NCI-H69 (cell line): Measurements from ENCODE around the gene ABCC4.
A peak's percentile ranks its signal among the peaks of the same experiment; 100 is the strongest.
"Not testable (repeated sequence)": the region's sequence is repeated elsewhere in the genome, so short reads cannot be mapped to it uniquely, and the experiment has no call there.

Experiments used
- DNase-seq: peaks from one replicate; lab custom pipeline; 2025; lab: John Stamatoyannopoulos, UW

The ABCC4 gene

DNA sequence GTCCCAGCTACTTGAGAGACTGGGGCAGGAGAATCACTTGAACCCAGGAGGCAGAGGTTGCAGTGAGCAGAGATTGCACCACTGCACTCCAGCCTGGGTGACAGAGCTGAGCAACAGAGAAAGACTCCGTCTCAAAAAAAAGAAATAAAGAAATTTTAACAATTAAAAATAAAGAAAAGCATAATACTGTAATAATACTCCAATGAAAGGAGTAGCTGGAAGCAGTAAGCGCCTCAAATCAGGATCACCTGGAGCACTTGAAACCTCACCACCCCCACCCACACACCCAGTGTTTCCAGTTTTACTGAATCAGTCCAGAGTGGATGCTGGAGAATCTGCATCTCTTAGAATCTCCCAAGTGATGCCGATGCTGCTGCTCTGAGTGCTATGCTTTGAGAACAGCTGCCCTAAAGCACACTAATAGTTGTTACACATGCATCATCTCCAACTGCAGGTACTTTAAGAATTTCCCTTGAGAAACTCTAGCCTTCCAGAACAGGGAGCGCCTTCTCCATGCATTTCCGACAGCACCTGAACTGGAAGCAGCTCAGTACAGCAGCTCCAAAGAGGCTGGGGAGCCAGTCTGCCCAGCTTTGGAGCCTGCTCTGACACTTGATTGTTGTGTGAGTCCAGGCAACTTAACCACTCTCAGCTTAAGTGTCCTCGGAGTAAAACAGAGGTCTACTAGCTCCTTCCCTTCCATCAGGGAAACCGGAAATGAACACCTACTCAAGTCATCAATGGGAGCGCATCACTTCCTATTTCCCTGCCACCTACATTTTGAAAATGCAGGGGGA, 2.9 kb downstream of the ABCC4 start:
- no peak for DNase-seq

DNA sequence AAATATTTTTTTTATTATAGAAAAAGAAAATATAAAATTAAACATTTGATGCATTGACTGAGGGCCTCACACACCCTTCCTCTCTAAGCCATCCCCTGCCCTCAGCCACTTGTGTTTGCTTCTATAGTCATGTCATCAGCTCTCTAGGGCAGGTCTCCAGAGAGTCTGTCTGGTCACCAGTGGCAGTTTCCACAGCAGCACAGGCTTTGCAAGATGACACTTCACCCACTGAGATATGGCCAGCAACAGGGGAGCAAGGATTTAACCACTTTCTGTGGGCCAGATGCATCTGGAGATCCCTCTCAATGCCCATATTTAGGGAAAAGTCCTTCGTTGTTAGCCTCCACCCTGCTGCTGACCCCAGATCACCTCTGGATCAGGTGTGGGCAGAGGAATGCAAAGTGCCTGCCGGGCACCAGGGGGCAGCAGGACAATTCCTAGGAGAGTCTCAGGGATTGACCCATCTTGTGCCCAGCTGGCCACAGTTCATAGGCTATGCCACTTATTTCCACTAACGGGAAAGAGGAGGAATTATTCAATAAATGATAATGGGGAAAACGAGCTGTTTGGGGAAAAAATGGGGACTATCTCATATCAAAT, 4.8 kb downstream of the ABCC4 start:
- DNase-seq = peak; percentile 30

DNA sequence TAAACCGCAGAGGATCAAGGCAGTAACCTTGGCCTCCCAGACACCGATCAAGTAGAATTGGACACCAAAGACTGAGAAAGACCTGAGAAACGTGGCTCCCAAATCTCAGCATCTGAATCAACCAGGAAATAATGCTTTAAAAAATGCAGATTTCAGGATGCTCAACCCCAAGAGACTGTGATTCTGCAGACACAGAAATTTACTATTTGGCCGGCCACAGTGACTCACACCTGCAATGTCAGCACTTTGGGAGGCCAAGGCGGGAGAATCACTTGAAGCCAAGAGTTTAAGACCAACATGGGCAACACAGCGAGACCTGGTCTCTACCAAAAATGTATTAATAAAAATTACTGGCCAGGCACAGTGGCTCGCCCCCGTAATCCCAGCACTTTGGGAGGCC, 6.2 kb downstream of the ABCC4 start:
- DNase-seq = no peak

DNA sequence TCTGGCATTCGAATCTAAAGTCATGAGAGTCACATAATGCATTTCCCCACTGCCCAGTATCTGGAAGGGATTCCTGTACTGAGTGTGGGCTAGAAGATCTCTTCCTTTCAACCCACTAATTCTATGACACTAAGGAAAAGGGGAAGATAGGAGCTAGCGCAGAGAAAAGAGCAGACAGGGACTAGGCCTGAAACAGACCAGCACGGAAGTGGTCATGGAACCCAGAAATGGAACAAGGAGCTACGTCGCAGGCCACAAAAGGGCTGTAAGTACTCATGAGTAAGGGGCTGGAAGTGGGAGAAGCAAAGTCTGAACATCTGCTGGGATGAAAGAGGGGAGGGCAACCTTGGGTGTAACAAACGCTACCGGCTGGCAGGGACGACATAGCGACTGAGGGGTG, 8.6 kb downstream of the ABCC4 start:
- DNase-seq = no peak

DNA sequence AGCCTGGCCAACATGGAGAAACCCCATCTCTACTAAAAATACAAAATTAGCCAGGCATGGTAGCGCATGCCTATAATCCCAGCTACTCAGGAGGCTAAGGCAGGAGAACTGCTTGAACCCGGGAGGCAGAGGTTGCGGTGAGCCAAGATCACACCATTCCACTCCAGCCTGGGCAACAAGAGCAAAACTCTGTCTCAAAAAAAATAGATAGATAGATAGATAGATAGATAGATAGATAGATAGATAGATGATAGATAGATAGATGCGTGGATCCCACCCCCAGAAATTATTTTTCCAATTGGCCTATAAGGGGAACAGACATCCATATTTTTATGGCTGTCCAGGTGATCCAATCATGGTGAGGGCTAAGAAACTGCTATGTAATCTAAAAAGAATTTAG, 11.3 kb downstream of the ABCC4 start:
- not testable (repeated sequence) for DNase-seq

DNA sequence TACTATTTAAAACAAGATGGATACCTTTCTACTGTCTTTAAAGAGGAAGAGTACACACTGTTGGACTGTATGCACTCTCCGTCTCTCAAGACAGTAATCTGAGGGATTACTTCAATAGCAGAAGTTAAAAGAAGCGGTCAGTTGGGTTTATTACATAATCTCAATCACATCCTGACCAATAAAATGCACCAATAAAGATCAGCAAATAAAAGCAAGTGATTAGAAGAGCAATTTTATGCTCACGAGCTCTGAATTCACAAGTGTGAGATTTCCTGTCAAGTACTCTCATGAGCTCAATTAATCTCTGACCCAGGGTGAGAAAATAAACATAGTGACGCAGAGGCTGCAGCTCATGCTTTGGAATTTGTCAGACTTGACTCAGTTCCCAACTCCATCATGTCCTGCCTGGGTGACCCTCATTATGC, 12.2 kb downstream of the ABCC4 start:
- no peak for DNase-seq

DNA sequence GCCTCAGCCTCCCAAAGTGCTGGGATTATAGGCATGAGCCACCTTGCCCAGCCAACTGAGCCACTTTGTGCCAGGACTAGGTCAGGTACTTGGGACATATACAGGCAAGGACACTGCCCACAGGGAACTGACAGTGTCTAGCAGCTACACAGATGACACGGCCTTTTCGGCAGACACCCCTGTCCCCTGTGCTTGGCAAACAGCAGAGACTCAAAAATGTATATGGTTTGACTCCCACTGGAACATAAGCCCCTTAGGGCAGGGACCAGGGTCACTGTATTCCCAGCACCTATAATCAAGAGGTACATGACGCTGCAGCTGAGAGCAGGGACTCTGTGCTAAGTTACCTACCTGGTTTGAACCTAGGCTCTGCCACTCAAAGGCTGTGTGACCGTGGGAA, 16.8 kb downstream of the ABCC4 start:
- DNase-seq = no peak

DNA sequence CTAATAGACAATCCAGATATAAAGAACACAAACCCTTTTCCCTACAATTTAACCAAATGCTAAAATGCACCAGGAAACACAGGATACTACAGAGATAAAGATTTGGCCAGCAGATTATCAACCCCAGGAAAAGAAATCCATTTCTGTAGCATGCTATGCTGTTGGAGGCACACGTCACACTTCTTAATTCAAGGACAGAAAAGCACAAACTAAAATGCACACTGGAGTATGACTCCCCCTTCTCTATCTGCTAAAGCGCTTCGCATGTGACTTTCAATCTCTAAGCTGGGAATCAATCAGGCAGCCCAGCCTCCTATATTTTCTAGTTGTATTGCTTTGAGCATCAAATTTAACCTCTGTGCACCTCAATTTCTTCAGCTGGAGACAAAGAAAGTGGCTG, 22.2 kb downstream of the ABCC4 start:
- DNase-seq = no peak

DNA sequence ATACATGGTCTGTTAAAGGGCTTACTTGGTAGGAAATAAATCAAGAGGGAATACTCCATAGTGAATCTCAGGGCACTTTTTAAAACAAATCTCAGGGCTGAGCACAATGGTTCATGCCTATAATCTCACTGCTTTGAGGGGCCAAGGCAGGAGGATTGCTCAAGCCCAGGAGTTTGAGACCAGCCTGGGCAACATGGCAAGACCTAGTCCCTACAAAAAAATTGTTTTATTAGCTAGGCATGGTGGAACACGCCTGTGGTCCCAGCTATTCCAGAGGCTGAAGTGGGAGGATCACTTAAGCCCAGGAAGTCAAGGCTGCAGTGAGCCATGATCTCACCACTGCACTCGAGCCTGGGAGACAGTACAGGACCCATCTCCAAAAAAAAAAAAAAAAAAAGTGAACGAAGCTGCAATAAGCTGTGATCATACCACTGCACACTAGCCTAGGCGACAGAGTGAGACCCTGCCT, 25.2 kb downstream of the ABCC4 start:
- no peak for DNase-seq

DNA sequence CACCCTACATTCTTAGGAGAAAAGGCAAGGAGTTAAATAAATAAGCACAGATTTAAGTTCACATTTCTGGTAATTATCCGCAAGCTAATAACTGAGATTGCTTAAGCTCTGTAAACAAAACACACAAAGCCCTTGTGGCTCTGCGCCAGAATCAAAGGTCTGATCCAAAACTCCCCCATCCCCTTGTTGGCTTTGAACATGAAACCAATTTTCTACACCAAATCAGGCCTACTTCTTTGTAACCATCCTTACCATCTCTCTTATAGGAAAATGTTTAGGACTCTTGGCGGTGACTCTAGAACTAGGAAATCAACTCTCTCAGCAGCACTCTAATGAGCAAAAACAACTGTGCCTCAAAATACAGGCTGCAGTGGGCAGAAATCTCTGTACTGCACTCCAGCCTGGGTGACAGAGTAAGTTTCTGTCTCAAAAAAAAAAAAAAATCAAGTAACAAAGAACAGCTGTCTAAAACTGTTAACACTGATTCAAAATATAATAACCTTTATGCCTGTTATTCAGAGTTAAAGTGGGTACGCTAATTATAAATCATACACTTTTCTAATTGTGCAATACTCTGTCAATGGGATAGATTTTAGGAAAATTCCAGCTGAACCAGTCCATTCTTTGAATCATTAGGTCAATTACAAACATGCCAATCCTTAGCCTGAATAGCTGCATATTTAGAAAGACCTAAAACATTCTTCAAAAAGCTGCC, 25.8 kb downstream of the ABCC4 start:
- peak; percentile 76 for DNase-seq

DNA sequence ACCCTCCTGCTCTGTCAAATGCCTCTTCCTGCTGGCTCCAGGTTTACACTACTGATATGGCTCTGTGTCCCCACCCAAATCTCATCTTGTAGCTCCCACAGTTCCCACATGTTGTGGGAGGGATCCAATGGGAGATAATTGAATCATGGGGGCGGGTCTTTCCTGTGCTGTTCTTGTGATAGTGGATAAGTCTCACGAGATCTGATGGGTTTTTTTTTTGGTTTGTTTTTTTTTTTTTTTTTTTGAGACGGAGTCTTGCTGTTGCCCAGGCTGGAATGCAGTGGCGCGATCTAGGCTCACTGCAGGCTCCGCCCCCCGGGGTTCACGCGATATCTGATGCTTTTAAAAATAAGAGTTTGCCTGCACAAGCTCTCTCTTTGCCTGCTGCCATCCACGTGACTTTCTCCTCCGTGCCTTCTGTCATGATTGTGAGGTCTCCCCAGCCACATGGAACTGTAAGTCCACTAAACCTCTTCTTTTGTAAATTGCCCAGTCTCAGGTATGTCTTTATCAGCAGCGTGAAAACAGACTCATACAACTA, 27.6 kb downstream of the ABCC4 start:
- DNase-seq = not testable (repeated sequence)

DNA sequence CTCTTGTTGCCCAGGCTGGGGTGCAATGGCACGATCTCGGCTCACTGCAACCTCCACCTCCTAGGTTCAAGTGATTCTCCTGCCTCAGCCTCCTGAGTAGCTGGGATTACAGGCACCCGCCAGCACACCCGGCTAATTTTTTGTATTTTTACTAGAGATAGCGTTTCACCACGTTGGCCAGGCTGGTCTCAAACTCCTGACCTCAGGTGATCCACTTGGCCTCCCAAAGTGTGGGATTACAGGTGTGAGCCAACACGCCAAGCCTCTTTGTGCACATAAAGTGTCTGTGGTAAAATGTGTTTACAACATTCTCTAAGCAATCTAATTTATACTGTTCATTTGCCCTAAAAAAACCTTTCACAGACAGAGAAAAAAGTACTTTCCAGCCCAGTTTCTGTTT, 29.2 kb downstream of the ABCC4 start:
- not testable (repeated sequence) for DNase-seq

DNA sequence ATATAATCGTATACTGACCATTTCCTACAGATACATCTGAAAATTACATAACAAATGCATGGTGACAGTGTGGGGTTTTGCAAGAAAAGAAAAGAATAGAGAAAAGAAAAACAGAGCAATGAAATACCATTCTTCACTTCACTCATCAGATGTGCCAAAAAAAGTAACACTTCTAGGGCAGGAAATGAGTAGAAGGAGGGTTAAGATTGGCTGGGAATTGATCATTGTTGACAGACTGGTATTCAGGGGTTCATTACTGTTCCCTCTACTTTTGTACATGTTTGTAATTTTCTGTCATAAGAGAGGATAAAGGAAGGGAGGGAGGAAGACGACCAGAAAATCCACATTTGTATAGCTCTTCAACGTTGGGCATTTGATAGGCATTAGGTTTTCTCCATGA, 31.5 kb downstream of the ABCC4 start:
- no peak for DNase-seq

DNA sequence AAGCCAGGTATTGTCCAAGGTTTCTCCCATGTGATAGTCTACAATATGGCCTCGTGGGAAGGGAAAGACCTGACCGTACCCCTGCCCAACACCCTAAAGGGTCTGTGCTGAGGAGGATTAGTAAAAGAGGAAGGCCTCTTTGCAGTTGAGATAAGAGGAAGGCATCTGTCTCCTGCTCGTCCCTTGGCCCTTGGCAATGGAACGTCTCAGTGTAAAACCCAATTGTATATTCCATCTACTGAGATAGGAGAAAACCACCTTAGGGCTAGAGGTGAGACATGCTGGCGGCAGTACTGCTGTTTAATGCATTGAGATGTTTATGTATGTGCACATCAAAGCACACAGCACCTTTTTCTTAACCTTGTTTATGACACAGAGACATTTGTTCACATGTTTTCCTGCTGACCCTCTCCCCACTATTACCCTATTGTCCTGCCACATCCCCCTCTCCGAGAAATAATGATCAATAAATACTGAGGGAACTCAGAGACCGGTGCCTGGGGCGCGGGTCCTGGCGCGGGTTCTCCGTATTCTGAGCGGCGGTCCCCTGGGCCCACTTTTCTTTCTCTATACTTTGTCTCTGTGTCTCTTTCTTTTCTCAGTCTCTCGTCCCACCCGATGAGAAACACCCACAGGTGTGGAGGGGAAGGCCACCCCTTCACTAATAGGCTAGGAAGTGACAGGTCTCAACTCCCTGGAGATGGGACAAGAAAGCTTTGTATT, 32.7 kb downstream of the ABCC4 start:
- not testable (repeated sequence) for DNase-seq

DNA sequence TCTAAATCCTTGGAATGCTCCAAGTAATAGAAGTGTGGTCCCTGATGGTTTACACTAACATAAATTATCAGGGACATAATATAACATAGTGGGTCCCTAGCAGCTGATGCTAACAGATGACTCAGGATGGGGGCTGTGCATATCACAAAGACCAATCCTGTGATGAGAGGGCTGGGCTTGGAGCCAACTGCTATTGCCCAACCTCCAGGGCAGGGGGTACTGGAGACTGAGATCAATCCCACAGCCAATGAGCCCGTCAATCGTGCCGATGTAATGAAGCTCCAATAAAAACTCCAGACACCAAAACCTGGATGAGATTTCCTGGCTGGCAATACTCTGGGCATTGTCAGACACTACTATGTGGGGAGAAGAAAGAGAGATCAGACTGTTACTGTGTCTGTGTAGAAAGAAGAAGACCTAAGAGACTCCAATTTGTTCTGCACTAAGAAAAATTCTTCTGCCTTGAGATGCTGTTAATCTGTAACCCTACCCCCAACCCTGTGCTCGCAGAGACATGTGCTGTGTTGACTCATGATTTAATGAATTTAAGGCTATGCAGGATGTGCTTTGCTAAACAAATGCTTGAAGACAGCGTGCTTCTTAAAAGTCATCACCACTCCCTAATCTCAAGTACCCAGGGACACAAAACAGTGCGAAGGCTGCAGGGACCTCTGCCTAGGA, 33.4 kb downstream of the ABCC4 start:
- DNase-seq = no peak

DNA sequence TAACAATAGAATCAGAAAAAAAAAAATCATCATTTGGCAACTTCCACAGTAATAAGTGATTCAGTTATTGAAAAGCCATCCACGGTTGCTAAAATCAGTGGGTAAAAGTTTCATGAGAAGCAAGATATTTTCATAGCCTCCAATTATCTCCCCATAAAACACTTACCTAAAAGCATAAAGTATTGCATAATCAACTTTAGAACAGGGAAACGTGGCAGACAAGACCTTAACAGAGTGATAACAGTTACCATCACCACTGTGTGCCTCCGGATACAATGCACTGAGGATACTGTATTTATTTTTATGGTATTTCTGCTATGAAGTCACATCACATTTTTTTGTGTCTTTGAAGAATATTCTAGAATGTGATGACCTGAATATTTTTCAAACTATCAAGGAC, 37.0 kb downstream of the ABCC4 start:
- no peak for DNase-seq

DNA sequence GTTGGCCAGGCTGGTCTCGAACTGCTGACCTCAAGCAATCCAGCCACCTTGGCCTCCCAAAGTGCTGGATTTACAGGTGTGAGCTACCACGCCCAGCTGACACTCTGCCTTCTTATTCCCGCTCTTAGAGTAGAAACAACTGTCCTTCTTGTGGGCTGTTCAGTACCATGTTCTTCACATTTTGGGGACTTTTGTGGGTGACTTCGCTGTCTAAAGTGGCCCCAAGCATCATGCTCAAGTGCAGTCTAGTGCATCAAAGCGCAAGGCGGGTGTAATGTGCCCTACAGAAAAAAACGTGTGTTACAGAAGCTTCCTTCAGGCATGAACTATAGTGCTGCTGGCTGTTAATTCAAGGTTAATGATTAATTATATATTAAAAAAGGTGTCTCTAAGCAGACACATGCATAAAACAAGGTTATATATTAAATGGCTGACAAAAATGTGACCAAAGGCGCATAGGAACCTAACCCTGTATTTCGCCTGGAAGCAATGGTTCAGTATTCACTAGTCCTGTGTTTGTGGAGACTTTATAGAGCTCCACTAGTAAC, 38.3 kb downstream of the ABCC4 start:
- DNase-seq = no peak

DNA sequence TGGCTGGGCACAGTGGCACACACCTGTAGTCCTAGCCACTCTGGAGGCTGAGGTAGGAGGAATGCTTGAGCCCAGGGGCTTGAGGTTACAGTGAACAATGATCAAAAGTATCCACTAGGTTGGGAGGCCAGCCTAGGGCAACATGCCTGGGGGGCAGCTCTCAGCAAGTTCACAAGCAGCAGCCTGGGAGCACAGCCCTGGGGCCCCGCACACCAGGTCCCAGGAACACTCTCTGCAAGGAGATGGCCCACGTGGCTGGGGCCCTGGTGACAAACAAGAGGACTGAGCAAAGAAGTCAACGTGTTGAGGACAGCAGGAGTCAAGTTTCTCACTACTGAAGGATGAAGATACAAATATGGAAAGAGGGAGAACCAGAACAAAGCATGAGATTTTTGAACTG, 39.3 kb downstream of the ABCC4 start:
- no peak for DNase-seq

DNA sequence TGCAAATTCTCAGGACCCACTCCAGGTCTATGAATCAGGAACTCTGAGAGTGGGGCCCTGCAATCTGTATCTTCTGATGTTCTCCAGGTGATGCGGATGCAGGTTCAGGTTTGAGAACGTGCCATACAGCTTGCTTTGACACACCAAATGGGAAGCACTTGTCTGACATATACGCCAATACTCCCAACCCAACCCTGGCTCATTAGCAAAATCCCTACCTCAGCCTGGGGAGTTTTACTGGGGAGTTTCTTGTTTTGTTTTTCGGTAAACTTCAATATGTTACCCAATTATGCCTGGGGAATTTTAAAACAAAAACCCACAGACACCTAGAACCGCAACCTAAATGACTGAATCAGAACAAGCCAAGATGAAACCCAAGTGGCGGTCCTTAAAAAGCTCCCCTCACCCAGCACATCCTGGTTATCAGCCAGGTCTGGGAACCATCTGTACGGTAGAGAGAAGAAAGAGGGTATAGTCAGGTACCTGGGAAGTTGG, 41.2 kb downstream of the ABCC4 start:
- DNase-seq = no peak

DNA sequence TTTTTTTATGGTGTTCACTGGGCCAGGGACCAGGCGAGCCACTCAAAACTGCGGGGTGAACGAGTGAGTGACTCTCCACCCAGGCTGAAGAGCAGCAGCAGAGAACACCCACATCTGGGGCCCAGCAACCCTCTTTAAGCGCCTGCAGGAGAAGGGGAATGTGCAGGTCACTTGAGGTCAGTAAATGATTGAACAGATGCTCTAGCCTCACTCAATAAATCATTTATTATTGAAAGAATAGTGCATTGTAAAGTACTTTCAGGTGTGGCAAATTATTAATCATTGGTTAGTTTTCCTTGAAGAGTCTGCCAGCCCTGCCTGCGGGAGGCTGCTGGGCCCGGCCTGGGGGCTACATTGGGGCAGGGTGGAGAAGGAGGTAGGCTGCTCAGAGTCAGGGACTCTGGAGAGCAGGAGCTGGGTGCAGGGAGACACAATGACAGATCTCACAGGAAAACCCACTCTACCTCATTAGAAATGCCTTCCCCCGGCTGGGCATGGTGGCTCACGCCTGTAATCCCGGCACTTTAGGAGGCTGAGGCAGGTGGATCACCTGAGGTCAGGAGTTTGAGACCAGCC, 42.5 kb downstream of the ABCC4 start:
- no peak for DNase-seq

DNA sequence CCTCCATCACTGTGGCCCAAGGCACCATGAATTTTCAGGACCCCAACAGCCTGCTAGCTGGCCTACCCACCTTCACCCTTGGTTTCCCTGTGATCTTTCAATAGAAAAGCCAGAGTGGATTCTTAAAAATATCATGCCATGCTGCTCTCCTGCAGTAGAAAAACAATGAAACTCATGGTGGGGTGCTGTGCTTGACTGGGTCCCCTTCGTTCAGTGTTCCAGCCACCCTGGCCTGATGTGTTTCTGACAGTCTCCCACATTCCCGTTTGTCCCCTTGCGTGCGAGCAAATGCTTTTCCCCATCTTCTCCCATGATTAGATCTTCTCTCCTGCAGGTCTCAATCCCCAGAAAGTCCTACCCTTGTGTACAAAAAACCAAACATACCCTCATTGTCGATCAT, 43.2 kb downstream of the ABCC4 start:
- no peak for DNase-seq
